ENCODE results near the gene SELE. TPM values are rescaled to one million over a fixed set of nuclear protein-coding genes. Genes with fewer than 3 reads are reported as not detected.

Gene SELE
- total RNA-seq, 4 donors from 2014 or later, result 0.21 to 6.8 (median 1.9) TPM

GRCh38 chr1:169711469-169712308, 22.2 kb downstream of the SELE start, which contains the start of gene SELL:
Gene SELL, minus strand, starts transcription at chr1:169711620. Its CDS starts 122 bp downstream, at chr1:169711498.
- Histone ChIP-seq H3K9me3 (peaks cover 0 to 17% (median 0%) of the 10 kb centered on the region in 4 donors), H3K36me3 (no peaks in the 10 kb centered on the region), H3K27me3 (no peaks in the 10 kb centered on the region), H3K4me1 (peaks cover 0 to 12% (median 0%) of the 10 kb centered on the region in 4 donors), H3K4me3 (peak within 1 kb of the TSS in 3 of 4 donors; percentile 17 to 39 (median 22)), H3K27ac (peak within 1 kb of the TSS in 3 of 4 donors; percentile 52 to 70 (median 64))
- WGBS, 2 donors, result 12 to 14% methylated on average over 6 of the region's 6 CpGs
- TF ChIP-seq POLR2A (IDR thresholded peaks at IDR 0.05) (no peak), CTCF (IDR thresholded peaks at IDR 0.05) (peak; percentile 72 to 81 (median 74)), EP300 (IDR thresholded peaks at IDR 0.05) (no peak)
- peak; percentile 21 to 77 for DNase-seq (ENCODE audit: low spot score in 2 of 2)

- Histone ChIP-seq H3K4me1 (peaks cover 0 to 12% (median 0%) of the 10 kb centered on the region in 4 donors), H3K36me3 (no peaks in the 10 kb centered on the region), H3K4me3 (no peak overlapping the region), H3K27ac (no peak overlapping the region), H3K9me3 (peaks cover 0 to 10% (median 0%) of the 10 kb centered on the region in 4 donors), H3K27me3 (no peaks in the 10 kb centered on the region)
- DNase-seq (ENCODE audit: low spot score in 2 of 2), result no peak
- WGBS, 2 donors, result 85 to 92% methylated on average over 3 of the region's 3 CpGs
- TF ChIP-seq POLR2A (IDR thresholded peaks at IDR 0.05), result no peak
- TF ChIP-seq CTCF (IDR thresholded peaks at IDR 0.05), result no peak
- no peak for TF ChIP-seq EP300 (IDR thresholded peaks at IDR 0.05)
Observed at GRCh38 chr1:169708647-169709046, 25.2 kb downstream of the SELE start.

GRCh38 chr1:169707912-169708604, 25.8 kb downstream of the SELE start:
- H3K27me3 ChIP-seq, result no peaks in the 10 kb centered on the region
- TF ChIP-seq CTCF (IDR thresholded peaks at IDR 0.05) (no peak), EP300 (IDR thresholded peaks at IDR 0.05) (no peak), POLR2A (IDR thresholded peaks at IDR 0.05) (no peak)
- WGBS, 2 donors, result 72 to 73% methylated on average over 9 of the region's 9 CpGs
- peaks cover 0 to 5% (median 0%) of the 10 kb centered on the region in 4 donors for H3K9me3 ChIP-seq
- no peak overlapping the region for H3K27ac ChIP-seq
- DNase-seq (ENCODE audit: low spot score in 2 of 2), result no peak
- peaks cover 0 to 12% (median 0%) of the 10 kb centered on the region in 4 donors for H3K4me1 ChIP-seq
- H3K36me3 ChIP-seq, result no peaks in the 10 kb centered on the region
- H3K4me3 ChIP-seq, result no peak overlapping the region

- TF ChIP-seq POLR2A (IDR thresholded peaks at IDR 0.05) (no peak), EP300 (IDR thresholded peaks at IDR 0.05) (no peak), CTCF (IDR thresholded peaks at IDR 0.05) (no peak)
- Histone ChIP-seq H3K27ac (no peak overlapping the region), H3K36me3 (no peaks in the 10 kb centered on the region), H3K27me3 (no peaks in the 10 kb centered on the region), H3K9me3 (no peaks in the 10 kb centered on the region), H3K4me3 (no peak overlapping the region), H3K4me1 (no peaks in the 10 kb centered on the region)
- WGBS, 2 donors, result 75 to 79% methylated on average over 2 of the region's 2 CpGs
- no peak for DNase-seq (ENCODE audit: low spot score in 2 of 2)
Observed at GRCh38 chr1:169704797-169705196, 29.1 kb downstream of the SELE start.
